ENCODE measurements around the gene GLT8D2.

GLT8D2 gene, protein sequence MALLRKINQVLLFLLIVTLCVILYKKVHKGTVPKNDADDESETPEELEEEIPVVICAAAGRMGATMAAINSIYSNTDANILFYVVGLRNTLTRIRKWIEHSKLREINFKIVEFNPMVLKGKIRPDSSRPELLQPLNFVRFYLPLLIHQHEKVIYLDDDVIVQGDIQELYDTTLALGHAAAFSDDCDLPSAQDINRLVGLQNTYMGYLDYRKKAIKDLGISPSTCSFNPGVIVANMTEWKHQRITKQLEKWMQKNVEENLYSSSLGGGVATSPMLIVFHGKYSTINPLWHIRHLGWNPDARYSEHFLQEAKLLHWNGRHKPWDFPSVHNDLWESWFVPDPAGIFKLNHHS

DNA sequence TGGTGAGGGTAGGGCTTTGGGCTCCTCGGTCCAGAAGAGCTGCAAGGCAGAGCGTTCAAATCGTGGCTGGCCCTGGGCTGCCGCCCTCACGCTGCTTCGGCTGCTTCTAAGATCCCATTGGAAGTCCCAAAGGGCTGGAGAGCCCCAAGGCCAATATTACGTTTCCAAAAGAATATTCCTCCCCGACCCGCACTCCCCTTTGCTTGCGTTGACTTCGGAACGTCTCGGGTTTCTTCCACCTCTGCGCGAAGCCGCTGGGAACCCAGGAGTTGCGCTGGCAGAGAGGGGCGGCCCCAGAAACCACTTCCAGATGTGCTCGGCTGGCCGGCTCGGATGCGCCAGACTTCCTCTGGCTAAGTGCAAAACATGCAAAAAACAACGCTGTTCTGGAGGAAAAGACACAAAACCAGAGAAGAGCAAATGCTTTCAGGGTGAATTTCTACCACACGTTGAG, at the start of gene GLT8D2:
TSS of gene GLT8D2 (minus strand) at position 285 of the 454 bp plus-strand sequence. CDS start 30,539 bp downstream, outside the sequence.
- peak within 1 kb of the TSS; percentile 77 for H3K4me3 ChIP-seq (ENCODE audit: low read length)

DNA sequence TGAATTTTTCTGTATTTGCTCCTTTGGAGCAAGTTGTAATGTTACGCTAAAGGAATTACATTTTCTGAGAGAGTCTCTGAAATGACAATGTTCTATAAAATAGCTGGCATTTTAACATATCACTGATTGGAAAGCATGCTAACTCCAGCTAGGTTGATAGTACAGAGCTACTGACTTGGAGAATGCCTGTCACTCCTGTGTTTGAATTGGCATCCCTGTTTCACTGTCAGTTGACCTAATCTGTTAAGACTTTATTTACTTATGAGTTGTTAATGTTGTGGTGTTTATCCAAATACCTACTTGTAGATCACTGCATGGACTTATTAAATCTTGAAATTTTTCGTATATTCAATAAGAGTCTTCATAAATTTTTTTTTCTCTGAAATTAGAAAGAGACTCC, 48.0 kb upstream of the GLT8D2 start:
- H3K9me3 ChIP-seq (ENCODE audit: insufficient read depth, low read depth, low read length) = no peaks in the 10 kb centered on the region
- no peak overlapping the region for H3K27ac ChIP-seq (ENCODE audit: low read length)
- H3K36me3 ChIP-seq (ENCODE audit: insufficient read depth, low read depth, low read length) = no peaks in the 10 kb centered on the region
- H3K9ac ChIP-seq (ENCODE audit: low read depth, low read length) = no peak overlapping the region
- H3K4me3 ChIP-seq (ENCODE audit: low read length) = no peak overlapping the region
- H3K4me1 ChIP-seq (ENCODE audit: insufficient read depth, low read length) = no peaks in the 10 kb centered on the region
- H3K27me3 ChIP-seq (ENCODE audit: insufficient read depth, low read length) = no peaks in the 10 kb centered on the region

More for the DNA sequence above, at the start of gene GLT8D2:
- H3K27ac ChIP-seq (ENCODE audit: low read length) = no peak within 1 kb of the TSS
- H3K4me1 ChIP-seq (ENCODE audit: insufficient read depth, low read length) = peaks cover 14% of the 10 kb centered on the region
- H3K27me3 ChIP-seq (ENCODE audit: insufficient read depth, low read length) = peaks cover 30% of the 10 kb centered on the region
- H3K9ac ChIP-seq (ENCODE audit: low read depth, low read length) = peak within 1 kb of the TSS; percentile 73; the same call in 1 of the 2 replicates
- no peaks in the 10 kb centered on the region for H3K9me3 ChIP-seq (ENCODE audit: insufficient read depth, low read depth, low read length)
- H3K36me3 ChIP-seq (ENCODE audit: insufficient read depth, low read depth, low read length) = no peaks in the 10 kb centered on the region

DNA sequence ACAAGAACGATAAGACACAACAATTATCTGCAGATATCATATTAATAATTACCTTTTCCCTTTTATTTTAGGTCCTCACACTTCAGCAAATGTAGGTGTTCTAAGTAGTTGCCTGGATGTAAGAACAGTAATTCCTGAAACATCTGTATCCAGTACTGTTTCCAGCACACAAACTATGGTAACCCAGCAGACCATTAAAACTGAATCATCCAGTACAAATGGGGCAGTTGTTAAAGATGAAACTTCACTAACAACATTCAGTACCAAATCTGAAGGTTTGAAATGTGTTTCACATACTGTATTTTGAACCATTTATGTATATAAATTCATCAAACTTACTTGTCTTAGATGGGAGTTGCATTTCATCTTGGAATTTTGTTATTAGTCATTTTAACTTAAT, 45.3 kb upstream of the GLT8D2 start:
- H3K36me3 ChIP-seq (ENCODE audit: insufficient read depth, low read depth, low read length) = no peaks in the 10 kb centered on the region
- no peak overlapping the region for H3K9ac ChIP-seq (ENCODE audit: low read depth, low read length)
- no peaks in the 10 kb centered on the region for H3K4me1 ChIP-seq (ENCODE audit: insufficient read depth, low read length)
- H3K9me3 ChIP-seq (ENCODE audit: insufficient read depth, low read depth, low read length) = no peaks in the 10 kb centered on the region
- H3K27ac ChIP-seq (ENCODE audit: low read length) = no peak overlapping the region
- no peak overlapping the region for H3K4me3 ChIP-seq (ENCODE audit: low read length)
- no peaks in the 10 kb centered on the region for H3K27me3 ChIP-seq (ENCODE audit: insufficient read depth, low read length)

DNA sequence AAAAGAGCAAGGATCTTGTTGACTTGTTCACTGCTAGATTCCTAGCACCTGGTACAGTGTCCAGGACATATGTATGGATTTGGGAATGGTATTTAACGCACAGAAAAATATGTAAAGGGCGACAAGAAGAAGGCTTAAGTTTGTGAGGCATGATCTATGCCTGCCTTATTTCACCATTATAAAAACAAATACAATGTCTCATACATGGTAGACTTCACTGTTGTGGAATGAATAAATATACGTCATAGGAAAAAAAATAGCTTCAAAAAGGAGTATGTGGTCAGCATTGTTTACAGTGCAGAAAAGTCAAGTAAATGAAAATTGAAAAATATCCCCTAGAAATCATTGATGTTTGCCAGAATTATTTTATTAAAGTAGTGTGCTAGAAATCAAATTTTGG, 44.3 kb upstream of the GLT8D2 start:
- H3K36me3 ChIP-seq (ENCODE audit: insufficient read depth, low read depth, low read length) = no peaks in the 10 kb centered on the region
- H3K4me3 ChIP-seq (ENCODE audit: low read length) = no peak overlapping the region
- no peak overlapping the region for H3K9ac ChIP-seq (ENCODE audit: low read depth, low read length)
- no peak overlapping the region for H3K27ac ChIP-seq (ENCODE audit: low read length)
- no peaks in the 10 kb centered on the region for H3K9me3 ChIP-seq (ENCODE audit: insufficient read depth, low read depth, low read length)
- H3K27me3 ChIP-seq (ENCODE audit: insufficient read depth, low read length) = no peaks in the 10 kb centered on the region
- no peaks in the 10 kb centered on the region for H3K4me1 ChIP-seq (ENCODE audit: insufficient read depth, low read length)

DNA sequence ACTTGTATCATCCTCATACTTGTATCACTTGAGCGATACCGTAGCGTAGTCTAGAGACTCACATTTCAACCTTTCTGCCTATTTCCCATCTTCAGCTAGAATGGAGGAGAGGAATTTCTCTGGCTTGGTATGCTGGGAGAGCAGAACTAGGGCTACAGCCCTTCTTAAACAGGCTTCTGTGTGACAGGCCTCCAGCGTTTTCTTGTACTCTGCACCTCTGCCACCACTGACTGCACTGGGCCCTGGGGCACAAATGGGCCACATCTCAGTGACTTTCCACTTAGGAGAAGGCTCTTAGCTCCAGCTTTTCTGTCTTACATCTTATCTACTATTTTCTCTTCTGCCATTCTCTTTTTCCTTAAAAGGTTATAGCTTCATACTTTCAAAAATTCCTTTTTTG, 41.1 kb upstream of the GLT8D2 start:
- no peaks in the 10 kb centered on the region for H3K9me3 ChIP-seq (ENCODE audit: insufficient read depth, low read depth, low read length)
- no peak overlapping the region for H3K4me3 ChIP-seq (ENCODE audit: low read length)
- H3K27me3 ChIP-seq (ENCODE audit: insufficient read depth, low read length) = no peaks in the 10 kb centered on the region
- H3K36me3 ChIP-seq (ENCODE audit: insufficient read depth, low read depth, low read length) = 0 out of 2 replicates have a peak, but pooled peaks cover 2% of the 10 kb centered on the region
- no peak overlapping the region for H3K27ac ChIP-seq (ENCODE audit: low read length)
- H3K9ac ChIP-seq (ENCODE audit: low read depth, low read length) = no peak overlapping the region
- H3K4me1 ChIP-seq (ENCODE audit: insufficient read depth, low read length) = no peaks in the 10 kb centered on the region

DNA sequence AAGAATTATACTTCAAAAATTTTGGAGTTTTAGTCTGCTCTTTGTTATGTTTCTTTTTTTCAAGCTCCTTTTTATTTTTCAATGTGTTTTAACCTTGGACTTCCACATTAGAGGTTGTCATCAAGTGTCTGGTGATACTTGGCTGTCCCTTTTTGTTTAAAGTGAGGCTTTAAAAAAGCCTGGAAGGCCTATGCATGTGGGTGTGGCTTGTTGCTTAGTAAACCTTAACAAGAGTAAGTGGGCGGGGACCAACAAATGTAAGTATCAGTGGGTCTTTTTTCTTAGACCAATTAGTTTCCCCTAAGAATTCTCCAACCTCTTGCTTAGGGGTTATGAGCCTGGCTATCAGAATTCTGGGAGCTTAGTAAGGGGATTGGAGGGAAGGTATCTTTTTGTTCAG, 40.7 kb upstream of the GLT8D2 start:
- H3K36me3 ChIP-seq (ENCODE audit: insufficient read depth, low read depth, low read length) = 0 out of 2 replicates have a peak, but pooled peaks cover 2% of the 10 kb centered on the region
- no peaks in the 10 kb centered on the region for H3K4me1 ChIP-seq (ENCODE audit: insufficient read depth, low read length)
- H3K27ac ChIP-seq (ENCODE audit: low read length) = no peak overlapping the region
- no peaks in the 10 kb centered on the region for H3K9me3 ChIP-seq (ENCODE audit: insufficient read depth, low read depth, low read length)
- H3K27me3 ChIP-seq (ENCODE audit: insufficient read depth, low read length) = no peaks in the 10 kb centered on the region
- no peak overlapping the region for H3K9ac ChIP-seq (ENCODE audit: low read depth, low read length)
- no peak overlapping the region for H3K4me3 ChIP-seq (ENCODE audit: low read length)

DNA sequence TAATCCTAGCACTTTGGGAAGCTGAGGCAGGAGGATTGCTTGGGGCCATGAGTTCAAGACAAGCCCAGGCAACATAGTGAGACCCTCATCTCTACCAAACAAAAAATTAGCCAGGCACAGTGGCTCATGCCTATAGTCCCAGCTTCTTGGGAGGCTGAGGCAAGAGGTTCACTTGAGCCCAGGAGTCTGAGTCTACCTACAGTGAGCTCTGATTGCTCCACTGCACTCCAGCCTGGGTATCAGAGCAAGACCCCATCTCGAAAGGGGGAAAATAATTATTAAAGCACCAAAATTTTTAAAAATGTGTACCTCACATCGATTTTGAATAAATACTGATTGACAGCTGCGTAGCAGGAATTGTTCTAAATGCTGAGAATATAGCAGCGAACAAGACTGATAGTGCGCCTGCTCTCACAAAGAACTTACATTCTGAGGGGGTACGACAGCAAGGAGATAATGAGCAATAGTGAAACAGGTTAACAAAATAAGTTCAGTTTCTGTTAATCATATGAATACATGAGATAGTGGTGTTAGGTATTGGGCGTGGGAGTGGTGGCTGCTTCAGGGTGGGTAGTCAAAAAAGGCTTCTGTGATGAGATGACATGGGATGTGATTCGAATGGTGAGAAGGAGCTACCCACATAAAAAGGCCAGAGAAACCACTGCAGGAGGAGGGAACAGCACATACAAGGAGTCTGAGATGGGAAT, 33.9 kb upstream of the GLT8D2 start:
- Histone ChIP-seq H3K9me3 (ENCODE audit: insufficient read depth, low read depth, low read length) (no peaks in the 10 kb centered on the region), H3K27me3 (ENCODE audit: insufficient read depth, low read length) (no peaks in the 10 kb centered on the region), H3K4me1 (ENCODE audit: insufficient read depth, low read length) (no peaks in the 10 kb centered on the region), H3K27ac (ENCODE audit: low read length) (no peak overlapping the region), H3K9ac (ENCODE audit: low read depth, low read length) (no peak overlapping the region), H3K4me3 (ENCODE audit: low read length) (no peak overlapping the region), H3K36me3 (ENCODE audit: insufficient read depth, low read depth, low read length) (0 out of 2 replicates have a peak, but pooled peaks cover 2% of the 10 kb centered on the region)

DNA sequence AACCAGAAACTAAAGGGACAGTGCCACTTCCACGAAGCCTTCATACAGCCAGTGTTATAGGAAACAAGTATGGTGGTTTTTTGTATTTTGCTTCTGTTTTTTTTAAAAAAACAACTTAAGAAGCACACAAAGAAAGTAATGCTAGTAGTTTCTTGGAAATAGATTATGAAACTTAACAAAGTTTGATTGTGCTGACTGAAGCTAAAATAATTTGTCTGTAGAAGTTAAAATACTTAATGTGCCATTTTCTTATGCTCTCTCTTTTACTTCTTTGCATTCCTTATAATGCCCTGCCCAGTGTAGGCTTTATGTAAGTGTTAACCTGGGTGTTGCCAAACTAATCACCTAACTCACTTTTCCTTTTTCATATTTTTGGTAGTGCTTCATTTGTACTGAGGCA, 30.8 kb upstream of the GLT8D2 start:
- H3K27ac ChIP-seq (ENCODE audit: low read length) = no peak overlapping the region
- H3K4me3 ChIP-seq (ENCODE audit: low read length) = no peak overlapping the region
- H3K36me3 ChIP-seq (ENCODE audit: insufficient read depth, low read depth, low read length) = no peaks in the 10 kb centered on the region
- no peaks in the 10 kb centered on the region for H3K9me3 ChIP-seq (ENCODE audit: insufficient read depth, low read depth, low read length)
- H3K4me1 ChIP-seq (ENCODE audit: insufficient read depth, low read length) = no peaks in the 10 kb centered on the region
- no peaks in the 10 kb centered on the region for H3K27me3 ChIP-seq (ENCODE audit: insufficient read depth, low read length)
- no peak overlapping the region for H3K9ac ChIP-seq (ENCODE audit: low read depth, low read length)

DNA sequence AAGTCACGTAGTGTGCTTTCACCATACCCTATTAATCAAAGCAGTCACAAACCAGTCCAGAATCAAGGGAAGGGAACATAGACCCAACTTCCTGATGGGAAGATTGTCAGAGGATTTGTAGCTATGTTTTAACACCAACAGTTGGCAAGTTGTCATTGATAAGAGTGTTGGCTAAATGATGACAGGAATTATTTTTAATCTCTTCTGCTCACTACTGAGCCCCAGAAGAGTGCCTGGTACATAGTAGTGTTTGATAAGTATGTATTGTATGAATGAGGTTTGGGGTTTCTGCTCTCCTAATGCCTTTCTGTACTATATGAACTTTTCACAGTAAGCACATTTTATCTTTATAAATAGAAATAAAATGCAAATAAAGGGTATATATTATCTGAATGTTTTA, 29.0 kb upstream of the GLT8D2 start:
- Histone ChIP-seq H3K4me1 (ENCODE audit: insufficient read depth, low read length) (no peaks in the 10 kb centered on the region), H3K4me3 (ENCODE audit: low read length) (no peak overlapping the region), H3K9me3 (ENCODE audit: insufficient read depth, low read depth, low read length) (no peaks in the 10 kb centered on the region), H3K27ac (ENCODE audit: low read length) (no peak overlapping the region), H3K27me3 (ENCODE audit: insufficient read depth, low read length) (no peaks in the 10 kb centered on the region), H3K9ac (ENCODE audit: low read depth, low read length) (no peak overlapping the region), H3K36me3 (ENCODE audit: insufficient read depth, low read depth, low read length) (no peaks in the 10 kb centered on the region)

DNA sequence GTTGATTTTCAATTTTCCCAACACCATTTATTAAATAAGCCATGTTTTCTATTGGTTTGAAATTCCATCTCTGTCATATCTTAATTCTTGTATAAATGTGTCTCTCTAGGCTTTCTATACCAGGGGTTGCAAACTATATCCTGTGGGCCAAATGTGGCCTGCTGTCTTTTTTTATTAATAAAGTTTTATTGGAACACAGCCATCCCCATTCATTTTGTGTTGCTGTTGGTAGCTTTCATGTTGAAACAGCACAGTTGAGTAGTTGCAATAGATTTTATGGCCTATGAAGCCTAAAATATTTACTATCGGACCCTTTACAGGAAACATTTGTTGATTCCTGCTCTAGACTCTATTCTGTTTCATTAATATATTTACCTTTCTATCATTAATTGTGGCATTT, 23.7 kb upstream of the GLT8D2 start:
- Histone ChIP-seq H3K4me1 (ENCODE audit: insufficient read depth, low read length) (no peaks in the 10 kb centered on the region), H3K9ac (ENCODE audit: low read depth, low read length) (no peak overlapping the region), H3K9me3 (ENCODE audit: insufficient read depth, low read depth, low read length) (no peaks in the 10 kb centered on the region), H3K27ac (ENCODE audit: low read length) (no peak overlapping the region), H3K27me3 (ENCODE audit: insufficient read depth, low read length) (no peaks in the 10 kb centered on the region), H3K36me3 (ENCODE audit: insufficient read depth, low read depth, low read length) (no peaks in the 10 kb centered on the region), H3K4me3 (ENCODE audit: low read length) (no peak overlapping the region)

DNA sequence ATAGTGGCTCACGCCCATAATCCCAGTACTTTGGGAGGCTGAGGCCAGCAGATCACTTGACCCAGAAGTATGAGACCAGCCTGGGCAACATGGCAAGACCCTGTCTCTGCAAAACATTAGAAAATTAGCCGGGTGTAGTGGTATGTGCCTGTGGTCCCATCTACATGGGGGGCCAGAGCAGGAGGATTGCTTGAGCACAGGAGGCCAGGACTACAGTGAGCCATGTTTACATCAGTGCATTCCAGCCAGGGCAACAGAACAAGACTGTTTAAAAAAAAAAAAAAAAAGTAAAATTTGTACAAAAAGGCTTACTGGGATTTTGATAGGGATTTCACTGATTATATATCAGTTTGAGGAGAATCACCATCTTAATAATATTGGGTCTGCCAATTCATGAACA, 22.1 kb upstream of the GLT8D2 start:
- no peaks in the 10 kb centered on the region for H3K4me1 ChIP-seq (ENCODE audit: insufficient read depth, low read length)
- no peaks in the 10 kb centered on the region for H3K36me3 ChIP-seq (ENCODE audit: insufficient read depth, low read depth, low read length)
- H3K9me3 ChIP-seq (ENCODE audit: insufficient read depth, low read depth, low read length) = no peaks in the 10 kb centered on the region
- H3K27ac ChIP-seq (ENCODE audit: low read length) = no peak overlapping the region
- H3K27me3 ChIP-seq (ENCODE audit: insufficient read depth, low read length) = no peaks in the 10 kb centered on the region
- no peak overlapping the region for H3K9ac ChIP-seq (ENCODE audit: low read depth, low read length)
- H3K4me3 ChIP-seq (ENCODE audit: low read length) = no peak overlapping the region

All from iPS-20b (cell line).